ENCODE data around the gene HOXB4. TPM values are rescaled to one million over a fixed set of nuclear protein-coding genes. Genes with fewer than 3 reads are reported as not detected.

Gene HOXB4
- polyA plus RNA-seq, 4 donors: 9.3 to 12.7 (median 10.8) TPM

GRCh38 chr17:48590607-48591161 lies 12.5 kb upstream of the HOXB4 start:
- DNase-seq (ENCODE audit: low read depth in 4 of 4, low spot score in 3 of 4): no peak

GRCh38 chr17:48589831-48590606 lies 11.9 kb upstream of the HOXB4 start, which contains the start of gene HOXB3:
Gene HOXB3, minus strand, starts transcription at chr17:48590241. Its CDS starts 37,767 bp downstream, at chr17:48552474.
- peak in 3 of 4 donors; percentile 85 to 92 (median 89) for DNase-seq (ENCODE audit: low read depth in 4 of 4, low spot score in 3 of 4)

- no peak for DNase-seq (ENCODE audit: low read depth in 4 of 4, low spot score in 3 of 4)
Measured at GRCh38 chr17:48589060-48589830, 11.1 kb upstream of the HOXB4 start.

- DNase-seq (ENCODE audit: low read depth in 4 of 4, low spot score in 3 of 4): no peak
Measured at GRCh38 chr17:48588528-48588927, 10.4 kb upstream of the HOXB4 start.

- no peak for DNase-seq (ENCODE audit: low read depth in 4 of 4, low spot score in 3 of 4)
Measured at GRCh38 chr17:48588074-48588415, 9.9 kb upstream of the HOXB4 start.

GRCh38 chr17:48587276-48588073 lies 9.3 kb upstream of the HOXB4 start:
- no peak for DNase-seq (ENCODE audit: low read depth in 4 of 4, low spot score in 3 of 4)

- DNase-seq (ENCODE audit: low read depth in 4 of 4, low spot score in 3 of 4): no peak
Measured at GRCh38 chr17:48586355-48587258, 8.5 kb upstream of the HOXB4 start.

GRCh38 chr17:48584223-48584741 lies 6.1 kb upstream of the HOXB4 start:
- no peak for DNase-seq (ENCODE audit: low read depth in 4 of 4, low spot score in 3 of 4)

- no peak for DNase-seq (ENCODE audit: low read depth in 4 of 4, low spot score in 3 of 4)
Measured at GRCh38 chr17:48583708-48584222, 5.6 kb upstream of the HOXB4 start.

GRCh38 chr17:48582750-48583069 lies 4.6 kb upstream of the HOXB4 start:
- DNase-seq (ENCODE audit: low read depth in 4 of 4, low spot score in 3 of 4): no peak

GRCh38 chr17:48579760-48580554 lies 1.8 kb upstream of the HOXB4 start:
- no peak for DNase-seq (ENCODE audit: low read depth in 4 of 4, low spot score in 3 of 4)

GRCh38 chr17:48579471-48579759 lies 1.3 kb upstream of the HOXB4 start:
- no peak for DNase-seq (ENCODE audit: low read depth in 4 of 4, low spot score in 3 of 4)

GRCh38 chr17:48578616-48579470 lies 693 bp upstream of the HOXB4 start:
- no peak for DNase-seq (ENCODE audit: low read depth in 4 of 4, low spot score in 3 of 4)

GRCh38 chr17:48577330-48577945 lies 712 bp downstream of the HOXB4 start:
- DNase-seq (ENCODE audit: low read depth in 4 of 4, low spot score in 3 of 4): peak in 3 of 4 donors; percentile 83 to 92 (median 92)

- no peak for DNase-seq (ENCODE audit: low read depth in 4 of 4, low spot score in 3 of 4)
Measured at GRCh38 chr17:48576479-48577309, 1.5 kb downstream of the HOXB4 start.

- DNase-seq (ENCODE audit: low read depth in 4 of 4, low spot score in 3 of 4): no peak
Measured at GRCh38 chr17:48575673-48576478, 2.3 kb downstream of the HOXB4 start.
